ENCODE measurements around the gene CRTC2.

GRCh38 chr1:153933955-153934354, 24.5 kb downstream of the CRTC2 start:
- TF ChIP-seq, protein P1, sequence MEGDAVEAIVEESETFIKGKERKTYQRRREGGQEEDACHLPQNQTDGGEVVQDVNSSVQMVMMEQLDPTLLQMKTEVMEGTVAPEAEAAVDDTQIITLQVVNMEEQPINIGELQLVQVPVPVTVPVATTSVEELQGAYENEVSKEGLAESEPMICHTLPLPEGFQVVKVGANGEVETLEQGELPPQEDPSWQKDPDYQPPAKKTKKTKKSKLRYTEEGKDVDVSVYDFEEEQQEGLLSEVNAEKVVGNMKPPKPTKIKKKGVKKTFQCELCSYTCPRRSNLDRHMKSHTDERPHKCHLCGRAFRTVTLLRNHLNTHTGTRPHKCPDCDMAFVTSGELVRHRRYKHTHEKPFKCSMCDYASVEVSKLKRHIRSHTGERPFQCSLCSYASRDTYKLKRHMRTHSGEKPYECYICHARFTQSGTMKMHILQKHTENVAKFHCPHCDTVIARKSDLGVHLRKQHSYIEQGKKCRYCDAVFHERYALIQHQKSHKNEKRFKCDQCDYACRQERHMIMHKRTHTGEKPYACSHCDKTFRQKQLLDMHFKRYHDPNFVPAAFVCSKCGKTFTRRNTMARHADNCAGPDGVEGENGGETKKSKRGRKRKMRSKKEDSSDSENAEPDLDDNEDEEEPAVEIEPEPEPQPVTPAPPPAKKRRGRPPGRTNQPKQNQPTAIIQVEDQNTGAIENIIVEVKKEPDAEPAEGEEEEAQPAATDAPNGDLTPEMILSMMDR (conservative IDR thresholded peaks at IDR 0.05; ENCODE audit: low read depth in 2 of 2): no peak
- TF ChIP-seq, protein P2, sequence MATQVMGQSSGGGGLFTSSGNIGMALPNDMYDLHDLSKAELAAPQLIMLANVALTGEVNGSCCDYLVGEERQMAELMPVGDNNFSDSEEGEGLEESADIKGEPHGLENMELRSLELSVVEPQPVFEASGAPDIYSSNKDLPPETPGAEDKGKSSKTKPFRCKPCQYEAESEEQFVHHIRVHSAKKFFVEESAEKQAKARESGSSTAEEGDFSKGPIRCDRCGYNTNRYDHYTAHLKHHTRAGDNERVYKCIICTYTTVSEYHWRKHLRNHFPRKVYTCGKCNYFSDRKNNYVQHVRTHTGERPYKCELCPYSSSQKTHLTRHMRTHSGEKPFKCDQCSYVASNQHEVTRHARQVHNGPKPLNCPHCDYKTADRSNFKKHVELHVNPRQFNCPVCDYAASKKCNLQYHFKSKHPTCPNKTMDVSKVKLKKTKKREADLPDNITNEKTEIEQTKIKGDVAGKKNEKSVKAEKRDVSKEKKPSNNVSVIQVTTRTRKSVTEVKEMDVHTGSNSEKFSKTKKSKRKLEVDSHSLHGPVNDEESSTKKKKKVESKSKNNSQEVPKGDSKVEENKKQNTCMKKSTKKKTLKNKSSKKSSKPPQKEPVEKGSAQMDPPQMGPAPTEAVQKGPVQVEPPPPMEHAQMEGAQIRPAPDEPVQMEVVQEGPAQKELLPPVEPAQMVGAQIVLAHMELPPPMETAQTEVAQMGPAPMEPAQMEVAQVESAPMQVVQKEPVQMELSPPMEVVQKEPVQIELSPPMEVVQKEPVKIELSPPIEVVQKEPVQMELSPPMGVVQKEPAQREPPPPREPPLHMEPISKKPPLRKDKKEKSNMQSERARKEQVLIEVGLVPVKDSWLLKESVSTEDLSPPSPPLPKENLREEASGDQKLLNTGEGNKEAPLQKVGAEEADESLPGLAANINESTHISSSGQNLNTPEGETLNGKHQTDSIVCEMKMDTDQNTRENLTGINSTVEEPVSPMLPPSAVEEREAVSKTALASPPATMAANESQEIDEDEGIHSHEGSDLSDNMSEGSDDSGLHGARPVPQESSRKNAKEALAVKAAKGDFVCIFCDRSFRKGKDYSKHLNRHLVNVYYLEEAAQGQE (IDR thresholded peaks at IDR 0.05; ENCODE audit: unreplicated experiment): no peak
- TF ChIP-seq CREB1 (CRISPR knock-in tag; IDR thresholded peaks at IDR 0.05; ENCODE audit: low read depth) (no peak), POLR2AphosphoS5 (IDR thresholded peaks at IDR 0.05; ENCODE audit: low read depth) (no peak), EZH2 (IDR thresholded peaks at IDR 0.05; ENCODE audit: low read depth, unreplicated experiment) (no peak), EZH2phosphoT487 (IDR thresholded peaks at IDR 0.05; ENCODE audit: unreplicated experiment) (no peak), JUNB (IDR thresholded peaks at IDR 0.05; ENCODE audit: unreplicated experiment) (no peak), STAT1 (IDR thresholded peaks at IDR 0.05; ENCODE audit: unreplicated experiment) (no peak), ZNF331 (CRISPR knock-in tag; IDR thresholded peaks at IDR 0.05; ENCODE audit: low read depth) (no peak), NANOG (IDR thresholded peaks at IDR 0.05; ENCODE audit: borderline replicate concordance) (no peak), ZNF114 (CRISPR knock-in tag; IDR thresholded peaks at IDR 0.05) (no peak)
- TF ChIP-seq, protein P3, sequence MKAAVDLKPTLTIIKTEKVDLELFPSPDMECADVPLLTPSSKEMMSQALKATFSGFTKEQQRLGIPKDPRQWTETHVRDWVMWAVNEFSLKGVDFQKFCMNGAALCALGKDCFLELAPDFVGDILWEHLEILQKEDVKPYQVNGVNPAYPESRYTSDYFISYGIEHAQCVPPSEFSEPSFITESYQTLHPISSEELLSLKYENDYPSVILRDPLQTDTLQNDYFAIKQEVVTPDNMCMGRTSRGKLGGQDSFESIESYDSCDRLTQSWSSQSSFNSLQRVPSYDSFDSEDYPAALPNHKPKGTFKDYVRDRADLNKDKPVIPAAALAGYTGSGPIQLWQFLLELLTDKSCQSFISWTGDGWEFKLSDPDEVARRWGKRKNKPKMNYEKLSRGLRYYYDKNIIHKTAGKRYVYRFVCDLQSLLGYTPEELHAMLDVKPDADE (IDR thresholded peaks at IDR 0.05): no peak
- TF ChIP-seq, protein P4, sequence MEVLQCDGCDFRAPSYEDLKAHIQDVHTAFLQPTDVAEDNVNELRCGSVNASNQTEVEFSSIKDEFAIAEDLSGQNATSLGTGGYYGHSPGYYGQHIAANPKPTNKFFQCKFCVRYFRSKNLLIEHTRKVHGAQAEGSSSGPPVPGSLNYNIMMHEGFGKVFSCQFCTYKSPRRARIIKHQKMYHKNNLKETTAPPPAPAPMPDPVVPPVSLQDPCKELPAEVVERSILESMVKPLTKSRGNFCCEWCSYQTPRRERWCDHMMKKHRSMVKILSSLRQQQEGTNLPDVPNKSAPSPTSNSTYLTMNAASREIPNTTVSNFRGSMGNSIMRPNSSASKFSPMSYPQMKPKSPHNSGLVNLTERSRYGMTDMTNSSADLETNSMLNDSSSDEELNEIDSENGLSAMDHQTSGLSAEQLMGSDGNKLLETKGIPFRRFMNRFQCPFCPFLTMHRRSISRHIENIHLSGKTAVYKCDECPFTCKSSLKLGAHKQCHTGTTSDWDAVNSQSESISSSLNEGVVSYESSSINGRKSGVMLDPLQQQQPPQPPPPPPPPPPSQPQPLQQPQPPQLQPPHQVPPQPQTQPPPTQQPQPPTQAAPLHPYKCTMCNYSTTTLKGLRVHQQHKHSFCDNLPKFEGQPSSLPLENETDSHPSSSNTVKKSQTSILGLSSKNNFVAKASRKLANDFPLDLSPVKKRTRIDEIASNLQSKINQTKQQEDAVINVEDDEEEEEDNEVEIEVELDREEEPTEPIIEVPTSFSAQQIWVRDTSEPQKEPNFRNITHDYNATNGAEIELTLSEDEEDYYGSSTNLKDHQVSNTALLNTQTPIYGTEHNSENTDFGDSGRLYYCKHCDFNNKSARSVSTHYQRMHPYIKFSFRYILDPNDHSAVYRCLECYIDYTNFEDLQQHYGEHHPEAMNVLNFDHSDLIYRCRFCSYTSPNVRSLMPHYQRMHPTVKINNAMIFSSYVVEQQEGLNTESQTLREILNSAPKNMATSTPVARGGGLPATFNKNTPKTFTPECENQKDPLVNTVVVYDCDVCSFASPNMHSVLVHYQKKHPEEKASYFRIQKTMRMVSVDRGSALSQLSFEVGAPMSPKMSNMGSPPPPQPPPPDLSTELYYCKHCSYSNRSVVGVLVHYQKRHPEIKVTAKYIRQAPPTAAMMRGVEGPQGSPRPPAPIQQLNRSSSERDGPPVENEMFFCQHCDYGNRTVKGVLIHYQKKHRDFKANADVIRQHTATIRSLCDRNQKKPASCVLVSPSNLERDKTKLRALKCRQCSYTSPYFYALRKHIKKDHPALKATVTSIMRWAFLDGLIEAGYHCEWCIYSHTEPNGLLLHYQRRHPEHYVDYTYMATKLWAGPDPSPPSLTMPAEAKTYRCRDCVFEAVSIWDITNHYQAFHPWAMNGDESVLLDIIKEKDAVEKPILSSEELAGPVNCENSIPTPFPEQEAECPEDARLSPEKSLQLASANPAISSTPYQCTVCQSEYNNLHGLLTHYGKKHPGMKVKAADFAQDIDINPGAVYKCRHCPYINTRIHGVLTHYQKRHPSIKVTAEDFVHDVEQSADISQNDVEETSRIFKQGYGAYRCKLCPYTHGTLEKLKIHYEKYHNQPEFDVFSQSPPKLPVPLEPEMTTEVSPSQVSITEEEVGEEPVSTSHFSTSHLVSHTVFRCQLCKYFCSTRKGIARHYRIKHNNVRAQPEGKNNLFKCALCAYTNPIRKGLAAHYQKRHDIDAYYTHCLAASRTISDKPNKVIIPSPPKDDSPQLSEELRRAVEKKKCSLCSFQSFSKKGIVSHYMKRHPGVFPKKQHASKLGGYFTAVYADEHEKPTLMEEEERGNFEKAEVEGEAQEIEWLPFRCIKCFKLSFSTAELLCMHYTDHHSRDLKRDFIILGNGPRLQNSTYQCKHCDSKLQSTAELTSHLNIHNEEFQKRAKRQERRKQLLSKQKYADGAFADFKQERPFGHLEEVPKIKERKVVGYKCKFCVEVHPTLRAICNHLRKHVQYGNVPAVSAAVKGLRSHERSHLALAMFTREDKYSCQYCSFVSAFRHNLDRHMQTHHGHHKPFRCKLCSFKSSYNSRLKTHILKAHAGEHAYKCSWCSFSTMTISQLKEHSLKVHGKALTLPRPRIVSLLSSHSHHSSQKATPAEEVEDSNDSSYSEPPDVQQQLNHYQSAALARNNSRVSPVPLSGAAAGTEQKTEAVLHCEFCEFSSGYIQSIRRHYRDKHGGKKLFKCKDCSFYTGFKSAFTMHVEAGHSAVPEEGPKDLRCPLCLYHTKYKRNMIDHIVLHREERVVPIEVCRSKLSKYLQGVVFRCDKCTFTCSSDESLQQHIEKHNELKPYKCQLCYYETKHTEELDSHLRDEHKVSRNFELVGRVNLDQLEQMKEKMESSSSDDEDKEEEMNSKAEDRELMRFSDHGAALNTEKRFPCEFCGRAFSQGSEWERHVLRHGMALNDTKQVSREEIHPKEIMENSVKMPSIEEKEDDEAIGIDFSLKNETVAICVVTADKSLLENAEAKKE (CRISPR knock-in tag; IDR thresholded peaks at IDR 0.05): no peak
